Stimulated activated CD8-positive, alpha-beta memory T cell treated with anti-CD3 and anti-CD28 coated beads, Interleukin-15, amount 100 ng/mL, for 1 hour (primary cell): ENCODE results near the gene LMNTD1.

ENCODE experiments used
- DNase-seq: peaks from one replicate; pipeline ENCODE4 v3.0.0-alpha.2; 2020; ENCODE audit warnings: low read depth

LMNTD1 gene

DNA sequence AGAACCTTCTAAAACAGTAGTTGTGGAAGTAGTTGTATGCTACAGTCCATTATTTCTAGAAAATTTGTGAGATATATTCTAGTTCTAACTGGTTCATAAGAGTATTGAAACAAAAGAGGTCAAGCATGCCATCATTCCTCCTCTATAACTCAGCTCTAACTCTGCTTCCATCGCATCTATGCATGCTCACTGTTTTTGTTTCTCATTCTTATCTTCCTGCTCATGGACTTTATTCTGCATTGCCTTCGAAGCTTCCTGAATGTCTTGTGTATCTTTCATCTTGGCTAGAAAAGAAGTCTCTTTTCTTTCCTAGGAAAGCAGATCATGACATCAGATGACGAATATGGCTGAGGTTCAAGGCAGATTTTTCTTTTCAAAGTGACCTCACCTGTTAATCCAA is 402 bp downstream of the LMNTD1 start:
- no peak for DNase-seq

DNA sequence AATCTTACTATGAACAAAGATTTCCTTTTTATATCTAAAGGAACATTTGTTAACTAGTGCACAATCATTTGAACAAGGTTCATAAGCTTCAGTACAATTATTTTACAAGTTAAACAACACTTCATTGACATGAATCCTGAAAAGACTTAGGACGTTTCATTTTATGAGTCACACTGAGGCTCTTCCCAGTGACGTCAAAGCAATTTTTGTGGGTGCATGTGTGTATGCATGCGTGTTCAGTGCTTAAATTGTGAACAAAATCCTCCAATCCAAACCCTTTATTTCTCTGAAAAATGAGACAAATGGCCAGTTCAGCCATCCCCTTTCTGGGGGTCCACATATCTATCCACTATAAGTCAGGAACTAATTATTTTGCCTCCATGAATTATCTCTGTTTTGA is 2.9 kb downstream of the LMNTD1 start:
- no peak for DNase-seq

DNA sequence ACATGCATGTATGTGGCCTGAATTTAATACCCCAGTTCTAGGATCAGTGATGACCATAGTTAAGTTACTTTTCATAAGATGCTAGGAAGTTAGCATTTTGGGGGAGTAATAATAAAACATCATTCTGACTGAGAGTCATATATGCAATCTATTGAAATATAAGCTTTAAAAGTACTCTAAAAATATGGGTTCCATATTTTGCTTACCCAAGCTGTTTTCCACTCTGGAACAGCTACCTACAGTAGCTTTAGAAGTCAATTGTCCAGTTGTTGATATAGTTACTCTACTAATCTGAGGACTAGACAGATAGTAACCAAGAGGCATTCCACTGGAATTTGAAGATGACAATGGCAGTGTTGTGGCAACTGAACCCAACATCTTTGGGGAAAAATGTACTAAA is 4.0 kb downstream of the LMNTD1 start:
- DNase-seq = no peak

DNA sequence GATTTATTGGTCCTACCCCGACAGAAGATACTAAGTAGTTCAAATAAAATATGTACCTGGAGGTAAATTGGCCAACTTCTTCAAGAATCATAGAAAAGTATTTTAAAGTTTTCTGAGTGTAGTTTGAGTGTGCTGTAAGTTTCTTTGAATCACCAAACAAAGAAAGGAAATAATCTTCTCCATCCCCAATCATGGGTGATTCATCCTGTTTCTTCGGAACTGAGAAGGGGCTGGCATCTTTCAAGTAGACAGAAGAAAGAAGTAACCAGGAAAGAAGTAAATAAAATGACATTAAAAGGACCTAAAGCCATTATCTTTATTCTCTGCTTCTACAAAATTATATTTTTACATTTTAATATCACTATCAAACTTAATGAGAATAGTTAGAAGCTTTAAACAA is 6.8 kb downstream of the LMNTD1 start:
- no peak for DNase-seq

DNA sequence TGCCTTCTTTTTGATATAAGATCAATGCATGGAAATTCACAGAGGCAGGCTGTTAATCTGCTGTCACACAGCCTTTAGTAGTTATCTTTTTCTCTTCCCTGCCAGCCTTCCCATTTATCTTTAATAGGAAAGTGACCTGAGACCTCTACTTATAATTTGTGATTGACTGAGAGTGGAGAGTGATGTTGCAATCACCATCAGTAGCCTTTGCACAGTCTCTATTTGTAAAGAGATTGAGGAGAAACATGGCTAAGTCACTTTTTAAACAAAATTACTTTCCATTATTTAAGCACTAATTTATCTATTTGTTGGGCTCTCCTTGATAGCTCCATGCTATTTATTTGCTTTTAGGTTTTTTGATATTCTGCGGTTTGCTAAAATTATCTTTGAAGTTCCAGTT is 19.9 kb downstream of the LMNTD1 start:
- DNase-seq = no peak

DNA sequence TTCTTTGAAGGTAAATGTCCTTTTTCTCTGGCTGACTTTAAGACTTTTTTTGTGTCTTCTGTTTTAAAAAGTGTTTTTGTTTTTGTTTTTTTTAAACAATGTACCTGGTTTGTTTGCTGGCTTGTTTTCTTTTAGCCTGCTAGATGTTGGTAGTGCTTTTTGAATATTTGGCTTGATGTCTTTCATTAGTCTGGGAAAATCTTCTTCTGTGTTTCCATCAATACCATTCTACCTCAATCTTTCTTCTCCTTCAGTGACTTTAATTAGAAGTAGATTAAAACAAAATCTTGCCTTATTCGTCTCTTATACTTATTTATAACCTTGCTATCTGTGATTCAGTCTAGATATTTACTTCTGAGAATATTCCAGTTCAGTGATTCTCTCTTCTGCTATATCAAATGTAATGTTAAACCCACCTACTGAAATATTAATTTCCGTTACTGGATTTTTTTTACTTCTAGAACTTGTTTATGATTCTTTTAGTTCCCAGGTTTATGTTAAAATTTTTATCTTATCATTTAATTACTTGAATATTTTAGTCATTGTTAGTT is 21.5 kb downstream of the LMNTD1 start:
- DNase-seq = no peak

DNA sequence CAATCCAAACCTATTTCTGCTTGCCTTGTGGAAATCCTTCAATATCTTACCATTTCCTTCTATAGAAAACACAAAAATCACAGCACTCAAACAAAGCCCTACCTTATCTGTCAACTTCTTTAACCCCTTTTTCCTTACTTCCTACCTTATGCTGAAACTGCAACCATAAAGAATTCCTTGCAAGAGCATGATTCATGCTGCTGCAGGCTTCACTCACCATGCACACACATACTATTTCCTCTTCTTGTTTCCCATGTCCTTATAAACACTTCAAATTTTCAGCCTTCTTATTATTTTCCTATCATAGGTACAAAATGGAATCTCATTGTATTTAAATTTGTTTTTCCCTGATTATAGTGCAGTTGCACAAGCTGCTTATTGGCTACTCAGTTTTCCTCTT is 23.3 kb downstream of the LMNTD1 start:
- DNase-seq = no peak

DNA sequence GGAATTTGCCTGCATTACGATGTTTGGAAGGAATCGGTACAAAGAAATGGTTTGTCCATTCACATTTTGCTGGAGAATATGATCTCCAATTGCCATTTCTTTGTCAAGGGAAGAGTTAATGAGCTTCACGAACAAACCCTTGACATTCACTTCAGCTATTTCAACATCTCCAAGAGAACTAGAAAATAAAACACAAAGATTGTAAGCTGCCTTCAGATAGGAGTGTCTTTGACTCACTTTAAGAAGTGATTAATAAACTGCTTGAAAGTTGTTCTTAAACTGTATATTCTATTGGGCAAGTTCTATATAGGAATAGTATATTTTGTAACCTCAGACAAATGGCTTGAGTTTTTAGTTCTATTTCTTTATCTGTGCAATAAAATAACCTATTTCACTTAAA is 26.3 kb downstream of the LMNTD1 start:
- DNase-seq = no peak

DNA sequence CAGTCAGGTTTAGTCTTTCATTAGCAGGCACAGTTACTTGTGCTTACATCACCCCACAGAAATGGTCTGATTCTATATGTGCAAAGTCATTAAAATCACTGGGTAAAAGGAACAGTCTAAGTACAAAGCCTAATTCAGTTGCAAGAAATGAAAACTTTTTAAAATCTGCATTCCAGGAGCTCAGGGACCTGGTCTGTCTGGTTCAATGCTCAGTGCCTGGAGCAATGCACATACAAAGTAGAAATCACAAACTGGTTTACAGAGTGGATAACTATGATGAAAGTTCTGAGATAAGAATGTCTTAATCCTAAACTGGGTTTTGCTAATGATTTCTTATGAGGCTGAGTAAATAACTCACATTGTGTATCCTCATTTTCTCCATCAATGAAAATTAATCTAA is 28.7 kb downstream of the LMNTD1 start:
- DNase-seq = no peak

DNA sequence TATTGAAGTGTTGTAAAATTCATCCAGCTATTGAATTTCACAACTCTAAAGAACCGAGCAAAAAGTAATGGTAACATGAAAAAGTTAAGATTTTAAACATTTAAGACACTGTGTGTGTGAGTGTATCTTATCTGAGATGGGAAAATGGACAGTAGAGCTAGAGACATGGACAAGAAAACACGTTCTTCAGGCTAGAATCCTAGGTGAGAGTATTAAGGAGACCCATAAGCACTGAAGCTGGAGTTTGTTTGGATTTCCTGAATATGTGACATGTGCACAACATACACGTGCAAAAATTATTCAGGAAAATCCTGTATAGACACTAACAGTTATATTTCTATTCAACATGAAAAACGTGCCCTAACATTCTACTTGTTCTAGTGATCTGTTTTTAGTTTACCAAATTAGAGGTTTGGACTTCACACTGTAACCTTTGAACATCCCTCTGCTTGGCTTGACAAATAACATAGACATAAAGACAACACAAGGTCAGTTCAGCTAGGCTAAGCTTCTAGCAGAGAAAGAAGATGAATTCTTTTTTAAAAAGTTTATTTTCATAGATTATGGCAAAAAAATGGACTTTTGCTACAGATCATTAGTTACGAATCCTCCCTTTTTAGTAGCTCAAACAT is 31.3 kb downstream of the LMNTD1 start:
- DNase-seq = no peak

DNA sequence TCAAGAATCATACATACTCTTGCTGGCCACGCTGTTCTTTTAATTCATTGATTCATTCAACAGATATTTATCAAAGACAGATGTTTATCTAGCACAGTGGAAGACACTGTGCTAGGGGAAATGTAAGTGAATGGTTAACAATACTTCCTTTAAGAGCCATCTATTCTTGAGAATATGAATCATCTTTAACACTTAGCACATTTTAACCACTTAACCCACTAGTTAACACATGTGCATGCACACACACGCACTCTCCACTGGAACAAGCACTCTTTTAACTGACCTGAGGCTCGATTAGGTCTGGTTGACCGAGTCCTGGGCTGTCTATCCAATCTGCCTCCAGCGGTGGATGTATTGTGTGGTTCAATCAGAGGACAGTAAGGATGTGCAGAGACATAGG is 34.6 kb downstream of the LMNTD1 start:
- DNase-seq = no peak

DNA sequence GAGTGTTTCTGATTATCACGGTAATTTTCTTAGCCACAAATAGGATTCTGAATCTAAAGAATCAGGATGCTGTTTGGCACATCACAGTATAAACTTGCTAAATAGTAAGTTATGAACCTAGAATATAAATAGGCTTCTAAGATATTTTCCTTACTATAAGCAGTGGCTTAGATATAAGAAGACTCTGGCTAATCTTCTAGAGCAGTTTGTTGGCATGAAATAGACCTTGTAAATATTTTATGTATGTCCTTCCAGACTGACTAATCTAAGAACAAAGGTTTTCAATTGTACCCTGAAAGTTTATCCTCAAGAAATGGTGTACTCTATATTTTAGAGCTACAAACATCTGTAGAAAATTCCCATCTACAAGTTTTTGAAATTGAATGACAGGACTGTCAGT is 48.3 kb downstream of the LMNTD1 start:
- no peak for DNase-seq

DNA sequence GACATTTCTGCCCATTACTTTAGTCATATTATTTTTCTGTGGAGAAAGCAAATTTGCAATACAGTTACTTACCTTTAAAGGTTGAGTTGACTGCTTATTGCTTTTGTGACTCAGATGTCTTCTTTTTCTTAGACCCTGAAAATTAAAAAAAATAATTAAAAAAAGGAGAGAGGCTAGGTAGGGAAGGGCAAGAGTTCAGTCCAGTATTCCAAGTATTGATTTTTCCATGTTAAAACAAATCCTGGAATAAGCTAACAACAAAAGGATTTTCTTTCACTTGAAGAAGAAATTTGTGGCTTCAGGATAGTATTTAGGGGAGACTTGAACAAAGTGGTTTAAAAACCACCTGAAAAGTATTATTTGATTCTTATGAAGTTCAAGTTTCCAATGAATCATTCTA is 49.4 kb downstream of the LMNTD1 start:
- DNase-seq = no peak

DNA sequence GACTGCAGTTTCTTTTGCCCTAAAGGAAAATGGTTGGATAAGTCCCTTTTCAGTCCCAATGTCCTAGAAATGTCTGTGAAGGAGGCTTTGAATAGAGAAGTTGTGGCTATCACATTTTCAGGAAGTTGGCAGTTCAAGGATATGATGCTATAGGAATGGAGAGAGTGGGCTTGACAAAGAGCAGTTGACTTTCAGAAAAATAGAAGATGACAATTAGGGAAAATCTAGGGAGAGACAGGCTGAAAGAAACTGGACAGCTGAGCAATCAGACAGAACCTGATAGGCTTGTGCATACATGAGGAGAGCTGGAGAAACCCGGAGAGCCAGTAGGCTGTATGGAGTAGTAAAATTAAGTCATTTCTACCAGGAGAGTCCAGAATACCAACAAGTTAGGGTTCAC is 50.5 kb downstream of the LMNTD1 start:
- no peak for DNase-seq

DNA sequence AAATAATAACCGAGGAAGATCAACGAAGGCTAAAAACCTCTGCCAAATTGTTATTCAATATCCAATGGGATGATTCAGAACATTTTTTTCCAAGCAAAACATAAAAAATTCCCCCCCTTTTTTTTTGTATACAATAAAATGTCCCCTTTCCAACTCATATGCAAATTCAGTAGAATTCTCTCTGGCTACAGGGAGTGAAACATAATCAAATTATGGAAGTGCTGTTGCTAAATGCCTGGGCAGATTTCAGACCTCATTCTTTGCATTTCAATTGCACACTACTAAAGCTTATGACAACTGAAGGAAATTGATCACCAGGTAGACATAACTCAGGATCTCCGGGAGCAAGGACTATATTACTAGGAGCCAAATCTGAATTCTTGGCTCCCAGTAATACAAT is 51.0 kb downstream of the LMNTD1 start:
- no peak for DNase-seq

DNA sequence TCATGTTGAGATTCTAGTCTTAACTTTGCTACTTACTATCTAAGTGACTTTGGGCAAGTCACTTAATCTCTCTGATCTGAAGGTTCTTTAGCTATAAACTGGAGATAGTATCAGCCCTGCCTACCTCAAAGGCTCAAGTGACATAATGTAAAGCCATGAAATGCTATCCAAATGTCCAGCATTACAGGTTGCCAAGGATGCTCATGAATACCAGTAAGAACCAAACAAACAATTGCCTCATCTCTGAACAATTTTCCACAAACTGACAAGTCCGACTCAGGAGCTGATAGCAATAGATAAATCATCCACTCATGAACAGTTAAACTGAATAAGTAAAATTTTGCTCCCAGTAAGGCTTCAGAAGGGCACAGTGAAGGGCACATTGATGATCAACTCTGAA is 51.5 kb downstream of the LMNTD1 start:
- DNase-seq = no peak

DNA sequence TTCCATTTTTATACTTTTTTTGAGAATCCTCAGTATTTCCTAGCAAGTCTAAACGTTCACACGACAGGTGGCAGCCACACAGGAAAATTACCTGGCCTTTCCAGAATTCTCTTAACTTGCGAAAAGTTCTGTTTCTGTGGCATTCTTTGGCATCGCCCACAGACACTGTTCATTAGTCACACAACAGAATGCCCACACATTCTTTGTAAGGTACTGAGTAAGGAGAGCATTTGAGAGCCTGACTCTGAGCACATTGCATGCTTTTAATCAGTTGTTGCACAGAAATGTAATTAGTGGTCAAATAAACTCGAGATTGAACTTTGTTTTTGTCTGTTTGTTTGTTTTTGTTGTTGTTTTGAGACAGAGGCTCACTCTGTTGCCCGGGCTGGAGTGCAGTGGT is 52.4 kb downstream of the LMNTD1 start:
- DNase-seq = no peak

DNA sequence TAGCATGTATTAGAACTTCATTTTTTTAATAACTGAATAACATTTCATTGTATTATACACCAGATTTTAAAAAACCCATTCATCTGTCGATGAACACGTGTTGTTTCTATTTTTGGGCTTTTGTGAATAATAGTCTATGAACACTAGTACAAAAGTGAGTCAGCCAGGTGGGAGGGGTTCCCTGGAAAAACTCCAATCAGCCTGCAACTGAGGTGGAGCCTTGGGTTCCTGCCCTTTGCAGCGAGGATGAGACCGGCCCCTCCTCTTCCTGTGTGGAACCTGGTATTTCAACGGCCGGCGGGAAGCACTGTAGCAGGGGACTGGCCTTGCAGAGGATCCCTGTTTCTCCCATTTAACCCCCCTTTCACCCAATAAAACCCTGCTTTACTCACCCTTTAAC is 56.1 kb downstream of the LMNTD1 start:
- no peak for DNase-seq

DNA sequence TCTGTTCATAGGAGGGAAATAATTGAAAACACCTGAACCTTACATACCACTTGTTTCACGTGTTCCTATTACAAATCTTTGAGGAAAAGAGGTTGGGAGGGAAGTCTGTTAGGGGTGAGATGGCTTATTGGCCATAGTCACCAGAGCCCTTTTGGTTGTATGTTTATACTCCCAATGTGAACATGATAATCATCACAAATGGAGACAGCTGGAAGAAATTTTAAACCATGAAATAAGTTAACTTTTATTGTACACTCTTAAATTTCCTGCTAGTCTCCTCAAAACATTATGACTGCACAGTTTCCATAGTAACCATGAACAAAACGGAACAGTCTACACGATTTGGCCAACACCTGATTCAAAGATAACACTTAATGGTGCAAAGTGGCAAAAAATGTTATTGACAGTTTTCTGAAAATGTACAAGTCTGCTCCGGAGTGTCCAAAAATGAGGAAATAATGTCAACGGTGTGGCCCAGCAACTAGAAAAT is 56.9 kb downstream of the LMNTD1 start:
- no peak for DNase-seq

DNA sequence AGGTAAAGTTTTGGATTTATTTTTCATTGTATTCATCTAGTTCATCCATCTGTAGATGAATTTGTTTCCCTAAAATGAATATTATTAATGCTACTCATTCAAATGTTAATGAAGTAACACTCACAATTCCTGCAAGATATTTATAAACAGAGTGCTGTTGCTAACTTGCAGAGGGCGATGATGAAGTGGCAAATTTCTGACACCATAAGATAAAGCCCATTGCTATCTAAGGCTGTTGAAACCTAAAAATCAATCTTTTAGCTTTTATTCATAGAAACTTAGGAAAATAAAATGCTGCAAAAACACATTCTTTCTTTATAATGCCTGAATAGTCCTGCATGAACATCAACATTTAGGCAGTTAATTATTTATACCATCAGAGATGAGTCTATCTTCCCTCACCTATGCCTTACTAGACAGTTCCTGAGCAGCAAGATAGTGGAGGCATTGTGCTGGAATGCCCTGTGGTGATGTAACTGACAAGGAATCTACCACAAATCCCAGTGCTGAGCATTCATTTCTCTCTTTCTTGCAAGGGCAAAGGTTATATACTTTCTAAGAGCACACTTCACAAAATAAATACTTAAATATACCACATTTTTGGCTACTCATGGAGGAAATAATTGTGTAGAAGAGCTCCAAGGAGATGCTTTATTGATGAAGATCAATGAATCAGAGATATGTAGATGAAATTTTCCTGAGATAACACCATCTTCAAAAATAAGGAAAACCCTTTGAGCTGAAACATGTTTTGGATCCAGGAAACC is 57.6 kb downstream of the LMNTD1 start:
- no peak for DNase-seq

DNA sequence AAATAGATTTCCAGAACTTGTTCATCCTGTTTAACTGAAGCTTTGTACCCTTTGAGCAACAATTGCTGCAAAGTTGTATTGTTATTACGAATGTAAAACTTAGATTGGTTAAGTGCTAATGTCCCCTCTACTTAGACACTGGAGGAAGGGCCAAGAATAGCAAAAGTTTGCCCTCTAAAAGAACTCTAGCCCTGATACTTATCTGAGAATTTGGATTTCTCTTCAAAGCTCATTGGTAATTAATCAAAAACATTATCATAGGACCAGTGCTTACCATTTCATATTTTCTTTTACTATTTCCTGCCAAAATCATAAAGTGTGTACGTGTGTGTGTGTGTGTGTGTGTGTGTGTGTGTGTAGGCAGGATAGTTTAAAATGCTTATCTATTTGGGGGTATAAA is 58.2 kb downstream of the LMNTD1 start:
- DNase-seq = no peak

DNA sequence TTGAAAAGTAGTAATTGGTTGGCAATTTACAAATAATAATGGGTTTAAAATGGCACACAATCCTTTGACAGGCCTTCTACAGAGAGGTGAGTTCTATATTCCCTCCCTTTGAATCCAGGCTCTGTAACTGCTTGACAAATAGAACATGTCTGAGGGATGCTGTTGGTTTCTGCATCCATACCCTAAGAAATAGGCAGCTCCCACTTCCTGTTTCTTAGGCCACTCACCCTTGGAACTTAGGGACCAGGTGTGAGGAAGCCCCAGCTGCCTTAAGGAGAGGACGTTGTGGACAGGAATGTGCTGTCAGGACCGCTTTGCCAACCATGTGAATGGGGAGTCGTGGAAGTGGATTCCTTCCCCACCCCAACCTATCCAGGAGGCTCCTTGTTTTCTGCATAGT is 59.4 kb downstream of the LMNTD1 start:
- DNase-seq = no peak

DNA sequence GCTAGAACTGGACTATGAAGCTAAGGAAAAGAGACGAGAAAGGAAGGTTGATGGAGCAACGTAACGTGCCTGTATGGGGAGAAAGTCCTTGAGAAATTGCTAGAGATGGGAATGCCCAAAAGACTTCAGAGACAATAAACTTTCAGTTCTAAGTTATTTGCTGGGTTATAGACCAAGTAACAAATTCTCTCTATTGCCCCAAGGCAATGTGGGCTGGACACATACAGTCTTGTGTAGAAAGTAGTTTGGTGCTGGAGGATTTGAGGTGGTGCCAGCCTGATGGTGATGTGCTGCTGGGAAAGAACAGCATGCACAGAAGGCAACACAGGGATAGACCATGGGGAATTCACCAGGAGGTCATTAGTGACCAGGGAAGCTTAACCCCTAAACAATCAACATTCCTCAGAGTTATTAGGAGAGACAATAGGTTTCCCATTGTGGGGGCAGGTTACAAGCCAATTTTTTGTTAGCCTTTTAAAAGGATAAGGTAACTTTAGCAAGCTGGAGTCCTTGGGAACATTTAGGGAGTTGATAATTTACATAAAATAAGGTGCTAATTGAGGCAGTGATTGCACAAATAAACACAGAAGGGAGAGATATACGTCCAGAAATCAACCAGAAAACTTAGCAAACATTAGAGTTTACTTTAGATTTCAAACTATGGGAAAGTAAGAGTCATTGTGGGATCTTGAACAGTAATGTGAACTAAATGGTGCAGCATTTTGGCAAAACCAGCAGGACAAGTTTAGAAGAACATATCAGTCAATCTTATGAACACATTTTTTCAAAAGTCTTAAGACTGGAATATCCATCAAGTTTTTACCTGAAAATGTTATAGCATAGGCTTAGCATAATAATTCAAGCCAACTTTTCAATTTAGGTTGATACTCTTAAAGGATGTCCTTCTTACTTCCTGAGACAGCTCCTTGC is 61.4 kb downstream of the LMNTD1 start:
- DNase-seq = no peak
